Skeletal muscle satellite cell (primary cell): ENCODE measurements around the gene RABGAP1.

Source experiments
- H3K27me3 ChIP-seq: 2 replicates; pipeline ENCODE4 v1.7.0; 2013; ENCODE audit warnings: low read length; ENCODE audit not compliant: control insufficient read depth, insufficient read depth
- H3K36me3 ChIP-seq: 2 replicates; pipeline ENCODE4 v1.7.0; 2013; ENCODE audit warnings: mild to moderate bottlenecking, control low read depth, low read length; ENCODE audit not compliant: insufficient read depth
- H3K4me1 ChIP-seq: 2 replicates; pipeline ENCODE4 v1.7.0; 2013; ENCODE audit warnings: low read length; ENCODE audit not compliant: control insufficient read depth, insufficient read depth
- H3K4me2 ChIP-seq: 2 replicates; pipeline ENCODE4 v1.7.0; 2013; ENCODE audit warnings: mild to moderate bottlenecking, low read length
- H3K4me3 ChIP-seq: 2 replicates; pipeline ENCODE4 v1.7.0; 2013; ENCODE audit warnings: low read length
- H3K9ac ChIP-seq: 2 replicates; pipeline ENCODE4 v1.7.0; 2013; ENCODE audit warnings: mild to moderate bottlenecking, low read depth, low read length, moderate library complexity
- H3K9me3 ChIP-seq: replicated peaks from 2 replicates; pipeline ENCODE4 v1.7.0; 2013; ENCODE audit warnings: mild to moderate bottlenecking, control low read depth, low read length

RABGAP1 gene

GRCh38 chr9:123090956-123091355, 150.1 kb downstream of the RABGAP1 start:
- Histone ChIP-seq H3K4me1 (peaks cover 4% of the 10 kb centered on the region), H3K4me3 (no peak overlapping the region), H3K36me3 (peaks cover 62% of the 10 kb centered on the region), H3K4me2 (no peak overlapping the region), H3K27me3 (no peaks in the 10 kb centered on the region), H3K9me3 (no peaks in the 10 kb centered on the region), H3K9ac (no peak overlapping the region)

GRCh38 chr9:123091459-123091858, 150.6 kb downstream of the RABGAP1 start:
- Histone ChIP-seq H3K4me1 (peaks cover 4% of the 10 kb centered on the region), H3K36me3 (peaks cover 63% of the 10 kb centered on the region), H3K4me2 (no peak overlapping the region), H3K9me3 (no peaks in the 10 kb centered on the region), H3K9ac (no peak overlapping the region), H3K4me3 (no peak overlapping the region), H3K27me3 (no peaks in the 10 kb centered on the region)

GRCh38 chr9:123093141-123093540, 152.3 kb downstream of the RABGAP1 start:
- H3K27me3 ChIP-seq, result no peaks in the 10 kb centered on the region
- no peak overlapping the region for H3K4me3 ChIP-seq
- H3K36me3 ChIP-seq, result peaks cover 63% of the 10 kb centered on the region
- no peak overlapping the region for H3K9ac ChIP-seq
- H3K9me3 ChIP-seq, result no peaks in the 10 kb centered on the region
- H3K4me2 ChIP-seq, result no peak overlapping the region
- peaks cover 4% of the 10 kb centered on the region for H3K4me1 ChIP-seq

GRCh38 chr9:123096987-123097386, 156.2 kb downstream of the RABGAP1 start:
- H3K4me1 ChIP-seq, result no peaks in the 10 kb centered on the region
- H3K36me3 ChIP-seq, result peaks cover 68% of the 10 kb centered on the region

GRCh38 chr9:123097430-123098095, 156.7 kb downstream of the RABGAP1 start:
- Histone ChIP-seq H3K4me2 (no peak overlapping the region), H3K27me3 (no peaks in the 10 kb centered on the region), H3K36me3 (peaks cover 66% of the 10 kb centered on the region)

More at GRCh38 chr9:123096987-123097386, 156.2 kb downstream of the RABGAP1 start:
- Histone ChIP-seq H3K27me3 (no peaks in the 10 kb centered on the region), H3K4me3 (no peak overlapping the region), H3K4me2 (no peak overlapping the region), H3K9ac (no peak overlapping the region), H3K9me3 (no peaks in the 10 kb centered on the region)

GRCh38 chr9:123098096-123098459, 157.3 kb downstream of the RABGAP1 start:
- H3K4me1 ChIP-seq, result no peaks in the 10 kb centered on the region
- H3K4me2 ChIP-seq, result no peak overlapping the region
- H3K27me3 ChIP-seq, result no peaks in the 10 kb centered on the region
- no peaks in the 10 kb centered on the region for H3K9me3 ChIP-seq
- peaks cover 64% of the 10 kb centered on the region for H3K36me3 ChIP-seq
- H3K4me3 ChIP-seq, result no peak overlapping the region
- no peak overlapping the region for H3K9ac ChIP-seq

More at GRCh38 chr9:123097430-123098095, 156.7 kb downstream of the RABGAP1 start:
- H3K9me3 ChIP-seq, result no peaks in the 10 kb centered on the region
- no peaks in the 10 kb centered on the region for H3K4me1 ChIP-seq
- no peak overlapping the region for H3K9ac ChIP-seq
- no peak overlapping the region for H3K4me3 ChIP-seq

GRCh38 chr9:123099042-123099441, 158.2 kb downstream of the RABGAP1 start:
- Histone ChIP-seq H3K4me3 (no peak overlapping the region), H3K9ac (no peak overlapping the region), H3K9me3 (no peaks in the 10 kb centered on the region), H3K4me1 (no peaks in the 10 kb centered on the region), H3K36me3 (peaks cover 57% of the 10 kb centered on the region), H3K4me2 (no peak overlapping the region), H3K27me3 (no peaks in the 10 kb centered on the region)

GRCh38 chr9:123099548-123099947, 158.7 kb downstream of the RABGAP1 start:
- Histone ChIP-seq H3K36me3 (peaks cover 57% of the 10 kb centered on the region), H3K4me1 (no peaks in the 10 kb centered on the region), H3K4me2 (no peak overlapping the region), H3K4me3 (no peak overlapping the region), H3K9ac (no peak overlapping the region), H3K27me3 (no peaks in the 10 kb centered on the region), H3K9me3 (no peaks in the 10 kb centered on the region)

- no peak overlapping the region for H3K9ac ChIP-seq
- no peaks in the 10 kb centered on the region for H3K27me3 ChIP-seq
- no peak overlapping the region for H3K4me2 ChIP-seq
- no peak overlapping the region for H3K4me3 ChIP-seq
- H3K9me3 ChIP-seq, result no peaks in the 10 kb centered on the region
- no peaks in the 10 kb centered on the region for H3K4me1 ChIP-seq
- H3K36me3 ChIP-seq, result peaks cover 57% of the 10 kb centered on the region
Measured at GRCh38 chr9:123102375-123103113, 161.7 kb downstream of the RABGAP1 start.

GRCh38 chr9:123104807-123105206, 164.0 kb downstream of the RABGAP1 start:
- H3K9me3 ChIP-seq, result no peaks in the 10 kb centered on the region
- H3K36me3 ChIP-seq, result peaks cover 49% of the 10 kb centered on the region
- H3K4me2 ChIP-seq, result no peak overlapping the region
- no peak overlapping the region for H3K4me3 ChIP-seq
- no peak overlapping the region for H3K9ac ChIP-seq
- no peaks in the 10 kb centered on the region for H3K27me3 ChIP-seq
- no peaks in the 10 kb centered on the region for H3K4me1 ChIP-seq

- Histone ChIP-seq H3K36me3 (peaks cover 46% of the 10 kb centered on the region), H3K4me2 (no peak overlapping the region), H3K27me3 (no peaks in the 10 kb centered on the region), H3K9ac (no peak overlapping the region), H3K9me3 (no peaks in the 10 kb centered on the region), H3K4me1 (no peaks in the 10 kb centered on the region), H3K4me3 (no peak overlapping the region)
Measured at GRCh38 chr9:123105490-123105889, 164.7 kb downstream of the RABGAP1 start.
